Measurements from ENCODE around the gene POGZ. TPM values are rescaled to one million over a fixed set of nuclear protein-coding genes. Genes with fewer than 3 reads are reported as not detected.

Gene POGZ
- total RNA-seq, 6 experiments from 2014 or later, result 13.5 to 44.9 (median 29.9) TPM

- no peaks in the 10 kb centered on the region for H3K9me3 ChIP-seq
- H3K36me3 ChIP-seq, result no peaks in the 10 kb centered on the region
- H3K4me1 ChIP-seq, result no peaks in the 10 kb centered on the region
- ATAC-seq (no peak), DNase-seq (no peak)
- no peak for TF ChIP-seq POLR2A (IDR thresholded peaks at IDR 0.05)
- TF ChIP-seq CTCF (IDR thresholded peaks at IDR 0.05), result no peak
- H3K27me3 ChIP-seq, result no peaks in the 10 kb centered on the region
- intact Hi-C loops (cut with DNase I), result no loop called here
- H3K27ac ChIP-seq, result no peak overlapping the region
- WGBS (ENCODE audit: insufficient coverage, low coverage, low lambda C conversion rate, missing lambda C conversion rate), result 57% methylated on average over 1 of the region's 1 CpG
- no peak overlapping the region for H3K4me3 ChIP-seq
These were observed 32.8 kb upstream of the POGZ start for GRCh38 chr1:151492120-151492519.

- H3K27ac ChIP-seq, result no peak overlapping the region
- no peak for ATAC-seq
- H3K36me3 ChIP-seq, result no peaks in the 10 kb centered on the region
- H3K4me1 ChIP-seq, result no peaks in the 10 kb centered on the region
- intact Hi-C loops (cut with DNase I), result no loop called here
- no peak for DNase-seq
- TF ChIP-seq POLR2A (IDR thresholded peaks at IDR 0.05) (no peak), CTCF (IDR thresholded peaks at IDR 0.05) (no peak)
- H3K4me3 ChIP-seq, result no peak overlapping the region
- H3K27me3 ChIP-seq, result no peaks in the 10 kb centered on the region
- 68% methylated on average over 5 of the region's 5 CpGs for WGBS (ENCODE audit: insufficient coverage, low coverage, low lambda C conversion rate, missing lambda C conversion rate)
- H3K9me3 ChIP-seq, result no peaks in the 10 kb centered on the region
These were observed 32.3 kb upstream of the POGZ start for GRCh38 chr1:151491641-151492040.

GRCh38 chr1:151486557-151486956 lies 27.3 kb upstream of the POGZ start:
- no peak for DNase-seq
- no peak for TF ChIP-seq POLR2A (IDR thresholded peaks at IDR 0.05)
- no peak for TF ChIP-seq CTCF (IDR thresholded peaks at IDR 0.05)
- no peaks in the 10 kb centered on the region for H3K4me1 ChIP-seq
- H3K9me3 ChIP-seq, result no peaks in the 10 kb centered on the region
- intact Hi-C loops (cut with DNase I), result no loop called here
- WGBS (ENCODE audit: insufficient coverage, low coverage, low lambda C conversion rate, missing lambda C conversion rate), result 67% methylated on average over 1 of the region's 1 CpG
- H3K27me3 ChIP-seq, result no peaks in the 10 kb centered on the region
- H3K36me3 ChIP-seq, result no peaks in the 10 kb centered on the region
- ATAC-seq, result no peak
- H3K27ac ChIP-seq, result no peak overlapping the region
- no peak overlapping the region for H3K4me3 ChIP-seq

GRCh38 chr1:151485685-151486255 lies 26.5 kb upstream of the POGZ start:
- Histone ChIP-seq H3K27me3 (no peaks in the 10 kb centered on the region), H3K4me1 (no peaks in the 10 kb centered on the region), H3K36me3 (no peaks in the 10 kb centered on the region), H3K27ac (no peak overlapping the region), H3K4me3 (no peak overlapping the region), H3K9me3 (no peaks in the 10 kb centered on the region)
- WGBS (ENCODE audit: insufficient coverage, low coverage, low lambda C conversion rate, missing lambda C conversion rate), result 74% methylated on average over 5 of the region's 5 CpGs
- intact Hi-C loops (cut with DNase I), result no loop called here
- ATAC-seq (no peak), DNase-seq (no peak)
- TF ChIP-seq CTCF (IDR thresholded peaks at IDR 0.05), result no peak
- no peak for TF ChIP-seq POLR2A (IDR thresholded peaks at IDR 0.05)

GRCh38 chr1:151482017-151482416 lies 22.7 kb upstream of the POGZ start:
- no peak overlapping the region for H3K4me3 ChIP-seq
- no peak for ATAC-seq
- no peaks in the 10 kb centered on the region for H3K4me1 ChIP-seq
- H3K9me3 ChIP-seq, result no peaks in the 10 kb centered on the region
- no peaks in the 10 kb centered on the region for H3K27me3 ChIP-seq
- intact Hi-C loops (cut with DNase I), result no loop called here
- H3K27ac ChIP-seq, result no peak overlapping the region
- no peaks in the 10 kb centered on the region for H3K36me3 ChIP-seq
- no CpG with 5 or more reads among the region's 1 CpG for WGBS (ENCODE audit: insufficient coverage, low coverage, low lambda C conversion rate, missing lambda C conversion rate)
- DNase-seq, result no peak
- no peak for TF ChIP-seq POLR2A (IDR thresholded peaks at IDR 0.05)
- no peak for TF ChIP-seq CTCF (IDR thresholded peaks at IDR 0.05)
